K562 (cell line): ENCODE measurements around the gene ZW10. TPM values are rescaled to one million over a fixed set of nuclear protein-coding genes. Genes with fewer than 3 reads are reported as not detected.

Source experiments
- ATF7 ChIP-seq: fragments of 450-650 bp; IDR thresholded peaks from 2 replicates; pipeline ENCODE4 v1.7.1; 2014; ENCODE audit warnings: mild to moderate bottlenecking, moderate library complexity
- CBFA2T2 ChIP-seq: fragments of 450-650 bp; conservative IDR thresholded peaks from 2 replicates; pipeline ENCODE4 v1.6.1; 2017; ENCODE audit warnings: mild to moderate bottlenecking
- CREB3L1 ChIP-seq: fragments of 450-650 bp; IDR thresholded peaks from 2 replicates; pipeline ENCODE4 v1.6.1; 2014; ENCODE audit warnings: low read depth, mild to moderate bottlenecking, moderate library complexity, borderline replicate concordance
- ERF ChIP-seq: fragments of 450-650 bp; formaldehyde crosslinking; IDR thresholded peaks from 2 replicates; pipeline ENCODE4 v1.4.0; 2020; ENCODE audit warnings: mild to moderate bottlenecking, mixed read lengths
- NCOR1 ChIP-seq: fragments of 450-650 bp; IDR thresholded peaks from 2 replicates; pipeline ENCODE4 v1.6.1; 2016; ENCODE audit warnings: mild to moderate bottlenecking, moderate library complexity
- NR2C2 ChIP-seq, 2 experiments: fragments of 200-800 bp in 1 of 2; sonication (Bioruptor generic) in 1 of 2; sonication (generic) in 1 of 2; formaldehyde crosslinking in 1 of 2; IDR thresholded peaks; 2 replicates each; pipeline versions ENCODE4 v1.6.1 to v1.8.0; 2016 to 2022; ENCODE audit warnings: mild to moderate bottlenecking in 1 of 2, missing compliant biosample characterization in 1 of 2, missing genetic modification characterization in 1 of 2, missing genetic modification reagents in 1 of 2
- PHB2 ChIP-seq: fragments of 450-650 bp; IDR thresholded peaks from 2 replicates; pipeline ENCODE4 v1.6.1; 2017; ENCODE audit warnings: low read depth
- RAD51 ChIP-seq: fragments of 450-650 bp; IDR thresholded peaks from 2 replicates; pipeline ENCODE4 v1.7.1; 2016; ENCODE audit warnings: low read depth, mild to moderate bottlenecking, borderline replicate concordance
- RBBP5 ChIP-seq: fragments of 200-600 bp; sonication (generic); IDR thresholded peaks from 2 replicates; pipeline ENCODE4 v1.6.1; 2012; ENCODE audit warnings: borderline replicate concordance, mild to moderate bottlenecking, low read length, control low read depth, inconsistent platforms; ENCODE audit not compliant: insufficient read depth, poor library complexity, severe bottlenecking
- THAP12 ChIP-seq: fragments of 250-450 bp; sonication (Bioruptor Pico); IDR thresholded peaks from 2 replicates; pipeline ENCODE4 v1.9.0; 2021; ENCODE audit warnings: mild to moderate bottlenecking, inconsistent platforms
- XRCC5 ChIP-seq: fragments of 200-400 bp; formaldehyde crosslinking; IDR thresholded peaks from 2 replicates; pipeline ENCODE4 v1.6.1; 2017; ENCODE audit warnings: low read depth, mild to moderate bottlenecking, low read length
- ZHX1 ChIP-seq: fragments of 150-350 bp; conservative IDR thresholded peaks from 2 replicates; pipeline ENCODE4 v1.6.1; 2014; ENCODE audit warnings: low read length
- ZNF584 ChIP-seq: fragments of 200-800 bp; sonication (Bioruptor generic); IDR thresholded peaks from 2 replicates; pipeline ENCODE4 v1.6.1; 2016; ENCODE audit warnings: low read depth, mild to moderate bottlenecking, missing genetic modification characterization, missing compliant biosample characterization
- ZNF79 ChIP-seq: fragments of 250-450 bp; sonication (Bioruptor Pico); IDR thresholded peaks from 2 replicates; pipeline ENCODE4 v1.4.0; 2020; ENCODE audit warnings: low read depth, mild to moderate bottlenecking, moderate library complexity
- polyA plus RNA-seq, 8 experiments: library from polyadenylated mRNA; depleted of rRNA in 4 of 8; stranded (reverse) in 5 of 8; unstranded in 3 of 8; fragments of >200 nt; fragmentation: Nextera tagmentation in 2 of 8; fragmentation: Illumina TruSeq in 1 of 8; extraction: Ambion mirVana in 2 of 8; extraction: Trizol in 1 of 8; gene quantifications; 2 replicates each; pipeline versions ENCODE4 v1.2.1 to v1.2.3, GENCODE V29; 2011 to 2014; ENCODE audit warnings: inconsistent platforms in 1 of 8, missing spikeins in 1 of 8
- total RNA-seq, 7 experiments: library from RNA; depleted of rRNA in 6 of 7; stranded (reverse); fragments of >200 nt in 6 of 7; fragmentation: Illumina TruSeq in 2 of 7; extraction: Trizol in 2 of 7; gene quantifications; 2 replicates each; pipeline versions ENCODE4 v1.2.1 to v1.2.3, GENCODE V29; 2011 to 2021; ENCODE audit warnings: low replicate concordance in 1 of 7
- TF ChIP-seq, protein P1 (sequence below): fragments of 200-800 bp; sonication (Bioruptor generic); IDR thresholded peaks from 2 replicates; pipeline ENCODE4 v1.6.1; 2017; ENCODE audit warnings: missing genetic modification characterization, missing compliant biosample characterization

The ZW10 gene
- total and polyA plus RNA-seq, 9 of the 15 experiments (the other 6 are each of a cell fraction or from before 2014, with no cell fraction given) = 9.4 to 37.7 (median 25.0) TPM

- TF ChIP-seq THAP12 (no peak), NCOR1 (peak; percentile 56), NR2C2 (CRISPR knock-in tag; IDR thresholded peaks at IDR 0.05) (no peak), NR2C2 (tag; IDR thresholded peaks at IDR 0.05) (no peak), RAD51 (peak; percentile 51; the same call in 1 of the 2 replicates), ZNF79 (CRISPR knock-in tag) (no peak), ZHX1 (no peak), ERF (no peak), CREB3L1 (no peak; the same call in 1 of the 2 replicates), PHB2 (0 out of 2 replicates have a peak, but pooled peaks have one; percentile 20), RBBP5 (peak; percentile 42), ZNF584 (no peak), CBFA2T2 (no peak), ATF7 (peak; percentile 76; the same call in 1 of the 2 replicates), XRCC5 (no peak)
- TF ChIP-seq, protein P1, sequence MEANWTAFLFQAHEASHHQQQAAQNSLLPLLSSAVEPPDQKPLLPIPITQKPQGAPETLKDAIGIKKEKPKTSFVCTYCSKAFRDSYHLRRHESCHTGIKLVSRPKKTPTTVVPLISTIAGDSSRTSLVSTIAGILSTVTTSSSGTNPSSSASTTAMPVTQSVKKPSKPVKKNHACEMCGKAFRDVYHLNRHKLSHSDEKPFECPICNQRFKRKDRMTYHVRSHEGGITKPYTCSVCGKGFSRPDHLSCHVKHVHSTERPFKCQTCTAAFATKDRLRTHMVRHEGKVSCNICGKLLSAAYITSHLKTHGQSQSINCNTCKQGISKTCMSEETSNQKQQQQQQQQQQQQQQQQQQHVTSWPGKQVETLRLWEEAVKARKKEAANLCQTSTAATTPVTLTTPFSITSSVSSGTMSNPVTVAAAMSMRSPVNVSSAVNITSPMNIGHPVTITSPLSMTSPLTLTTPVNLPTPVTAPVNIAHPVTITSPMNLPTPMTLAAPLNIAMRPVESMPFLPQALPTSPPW (CRISPR knock-in tag) = peak; percentile 74
Measured at GRCh38 chr11:113690619-113691569, 82.6 kb downstream of the ZW10 start (continued).
